MM.1S (cell line): ENCODE data around the gene EPHB1.

ENCODE experiments used
- DNase-seq: peaks from one replicate; pipeline ENCODE4 v3.0.0-alpha.2; 2015
- H2AFZ ChIP-seq: fragments of 300-600 bp; sonication (generic); 2 replicates; pipeline ENCODE4 v1.6.0; 2016; ENCODE audit warnings: antibody characterized with exemption, low read length
- H3F3A ChIP-seq: fragments of 300-600 bp; sonication (generic); 2 replicates; pipeline ENCODE4 v1.6.1; 2016; ENCODE audit warnings: mild to moderate bottlenecking, antibody characterized with exemption, low read length, moderate library complexity, mixed read lengths; ENCODE audit not compliant: insufficient read depth
- H3K27ac ChIP-seq: fragments of 300-600 bp; sonication (generic); 2 replicates; pipeline ENCODE4 v1.5.1; 2016; ENCODE audit warnings: mild to moderate bottlenecking, low read length
- H3K27me3 ChIP-seq: fragments of 300-600 bp; sonication (generic); replicated peaks from 2 replicates; pipeline ENCODE4 v1.6.0; 2016; ENCODE audit warnings: low read length; ENCODE audit not compliant: insufficient read depth
- H3K36me3 ChIP-seq: fragments of 300-600 bp; sonication (generic); replicated peaks from 2 replicates; pipeline ENCODE4 v1.6.1; 2016; ENCODE audit warnings: mild to moderate bottlenecking, low read length, mixed read lengths; ENCODE audit not compliant: insufficient read depth
- H3K4me1 ChIP-seq: fragments of 300-600 bp; sonication (generic); 2 replicates; pipeline ENCODE4 v1.6.1; 2016; ENCODE audit warnings: low read length, mixed read lengths
- H3K4me2 ChIP-seq: fragments of 300-600 bp; sonication (generic); 2 replicates; pipeline ENCODE4 v1.6.0; 2016; ENCODE audit warnings: low read depth, low read length
- H3K4me3 ChIP-seq: fragments of 300-600 bp; sonication (generic); 2 replicates; pipeline ENCODE4 v1.5.1; 2016; ENCODE audit warnings: low read length, mixed read lengths
- H3K79me2 ChIP-seq: fragments of 300-600 bp; sonication (generic); 2 replicates; pipeline ENCODE4 v1.6.1; 2016; ENCODE audit warnings: mixed run types, low read length, mixed read lengths
- H3K9ac ChIP-seq: fragments of 300-600 bp; sonication (generic); 2 replicates; pipeline ENCODE4 v1.6.1; 2016; ENCODE audit warnings: low read length, mixed read lengths
- H3K9me2 ChIP-seq: fragments of 300-600 bp; sonication (generic); replicated peaks from 2 replicates; pipeline ENCODE4 v1.6.1; 2016; ENCODE audit warnings: mild to moderate bottlenecking, low read length, mixed read lengths; ENCODE audit not compliant: insufficient read depth
- H3K9me3 ChIP-seq: fragments of 300-600 bp; sonication (generic); replicated peaks from 2 replicates; pipeline ENCODE4 v1.6.1; 2016; ENCODE audit warnings: mild to moderate bottlenecking, low read length, mixed read lengths; ENCODE audit not compliant: insufficient read depth
- H4K20me1 ChIP-seq: fragments of 300-600 bp; sonication (generic); 2 replicates; pipeline ENCODE4 v1.6.1; 2016; ENCODE audit warnings: mild to moderate bottlenecking, low read length, moderate library complexity, mixed read lengths; ENCODE audit not compliant: insufficient read depth
- EZH2 ChIP-seq: fragments of 300-600 bp; sonication (generic); optimal IDR thresholded peaks from 2 replicates; pipeline ENCODE3; 2017; ENCODE audit warnings: low read depth, mild to moderate bottlenecking, antibody characterized with exemption, low read length, mixed read lengths
- EZH2phosphoT487 ChIP-seq: fragments of 300-600 bp; sonication (generic); IDR thresholded peaks from 2 replicates; pipeline ENCODE4 v1.6.1; 2018; ENCODE audit warnings: antibody characterized with exemption, low read length
- TF ChIP-seq, protein P1 (sequence below): fragments of 300-600 bp; sonication (generic); IDR thresholded peaks from 2 replicates; pipeline ENCODE4 v1.5.1; 2016; ENCODE audit warnings: antibody characterized with exemption, low read length, mixed read lengths

The EPHB1 gene

DNA sequence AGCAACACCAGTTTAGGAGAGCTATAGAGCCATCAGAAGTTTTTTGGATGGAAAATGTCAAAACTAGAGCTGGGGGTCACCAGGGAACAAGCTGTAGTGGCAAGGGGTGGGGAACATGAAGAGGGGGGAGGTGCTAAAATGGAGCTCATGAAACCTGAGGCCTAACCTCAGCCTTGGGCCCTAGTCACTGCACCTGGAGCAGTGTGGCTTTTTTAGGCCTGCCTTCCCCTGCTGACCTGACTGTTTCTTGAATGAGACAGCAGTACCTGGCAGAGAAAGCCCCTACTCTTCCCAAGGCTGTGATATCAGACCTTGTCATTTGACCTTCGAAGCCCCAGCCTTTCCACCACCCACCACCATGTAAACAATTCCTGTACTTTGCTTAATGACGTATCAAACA, 383.5 kb downstream of the EPHB1 start:
- Histone ChIP-seq H2AFZ (no peak overlapping the region), H3K9me2 (no peaks in the 10 kb centered on the region), H3K27me3 (no peaks in the 10 kb centered on the region), H3K4me3 (no peak overlapping the region), H3K27ac (no peak overlapping the region), H4K20me1 (no peaks in the 10 kb centered on the region), H3K36me3 (no peaks in the 10 kb centered on the region), H3K79me2 (no peaks in the 10 kb centered on the region), H3K9me3 (no peaks in the 10 kb centered on the region), H3F3A (no peaks in the 10 kb centered on the region), H3K4me1 (no peaks in the 10 kb centered on the region), H3K4me2 (no peak overlapping the region), H3K9ac (no peak overlapping the region)
- DNase-seq, result peak; percentile 71
- TF ChIP-seq, protein P1, sequence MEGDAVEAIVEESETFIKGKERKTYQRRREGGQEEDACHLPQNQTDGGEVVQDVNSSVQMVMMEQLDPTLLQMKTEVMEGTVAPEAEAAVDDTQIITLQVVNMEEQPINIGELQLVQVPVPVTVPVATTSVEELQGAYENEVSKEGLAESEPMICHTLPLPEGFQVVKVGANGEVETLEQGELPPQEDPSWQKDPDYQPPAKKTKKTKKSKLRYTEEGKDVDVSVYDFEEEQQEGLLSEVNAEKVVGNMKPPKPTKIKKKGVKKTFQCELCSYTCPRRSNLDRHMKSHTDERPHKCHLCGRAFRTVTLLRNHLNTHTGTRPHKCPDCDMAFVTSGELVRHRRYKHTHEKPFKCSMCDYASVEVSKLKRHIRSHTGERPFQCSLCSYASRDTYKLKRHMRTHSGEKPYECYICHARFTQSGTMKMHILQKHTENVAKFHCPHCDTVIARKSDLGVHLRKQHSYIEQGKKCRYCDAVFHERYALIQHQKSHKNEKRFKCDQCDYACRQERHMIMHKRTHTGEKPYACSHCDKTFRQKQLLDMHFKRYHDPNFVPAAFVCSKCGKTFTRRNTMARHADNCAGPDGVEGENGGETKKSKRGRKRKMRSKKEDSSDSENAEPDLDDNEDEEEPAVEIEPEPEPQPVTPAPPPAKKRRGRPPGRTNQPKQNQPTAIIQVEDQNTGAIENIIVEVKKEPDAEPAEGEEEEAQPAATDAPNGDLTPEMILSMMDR, result no peak
- TF ChIP-seq EZH2phosphoT487 (no peak), EZH2 (no peak)

DNA sequence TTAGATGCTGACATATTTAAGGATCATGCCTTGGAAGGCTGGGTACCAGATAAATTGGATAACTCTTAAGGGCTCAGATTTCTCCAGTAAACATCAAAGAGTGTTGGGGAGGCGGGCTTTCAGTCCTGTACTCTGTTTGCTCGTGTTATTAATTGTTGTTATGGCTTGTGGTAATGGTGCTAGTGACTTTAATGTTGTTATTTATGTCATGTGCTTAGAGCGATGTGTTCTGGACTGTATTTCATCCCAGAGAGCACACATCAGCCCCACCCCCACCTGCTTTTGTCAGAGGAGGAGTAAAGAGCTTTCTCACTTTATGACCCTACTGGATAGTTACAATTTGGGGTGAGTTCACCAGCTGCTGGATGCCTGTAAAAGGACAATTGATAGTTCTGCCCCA, 386.3 kb downstream of the EPHB1 start:
- no peaks in the 10 kb centered on the region for H3K27me3 ChIP-seq
- no peaks in the 10 kb centered on the region for H3F3A ChIP-seq
- H3K4me3 ChIP-seq, result no peak overlapping the region
- DNase-seq, result no peak
- no peaks in the 10 kb centered on the region for H3K9me2 ChIP-seq
- H3K9me3 ChIP-seq, result no peaks in the 10 kb centered on the region
- H2AFZ ChIP-seq, result no peak overlapping the region
- H3K4me2 ChIP-seq, result no peak overlapping the region
- H3K4me1 ChIP-seq, result no peaks in the 10 kb centered on the region
- no peaks in the 10 kb centered on the region for H4K20me1 ChIP-seq
- no peaks in the 10 kb centered on the region for H3K79me2 ChIP-seq
- H3K36me3 ChIP-seq, result no peaks in the 10 kb centered on the region
- TF ChIP-seq EZH2phosphoT487, result no peak
- TF ChIP-seq, protein P1, result no peak
- TF ChIP-seq EZH2, result no peak
- H3K9ac ChIP-seq, result no peak overlapping the region
- H3K27ac ChIP-seq, result no peak overlapping the region

DNA sequence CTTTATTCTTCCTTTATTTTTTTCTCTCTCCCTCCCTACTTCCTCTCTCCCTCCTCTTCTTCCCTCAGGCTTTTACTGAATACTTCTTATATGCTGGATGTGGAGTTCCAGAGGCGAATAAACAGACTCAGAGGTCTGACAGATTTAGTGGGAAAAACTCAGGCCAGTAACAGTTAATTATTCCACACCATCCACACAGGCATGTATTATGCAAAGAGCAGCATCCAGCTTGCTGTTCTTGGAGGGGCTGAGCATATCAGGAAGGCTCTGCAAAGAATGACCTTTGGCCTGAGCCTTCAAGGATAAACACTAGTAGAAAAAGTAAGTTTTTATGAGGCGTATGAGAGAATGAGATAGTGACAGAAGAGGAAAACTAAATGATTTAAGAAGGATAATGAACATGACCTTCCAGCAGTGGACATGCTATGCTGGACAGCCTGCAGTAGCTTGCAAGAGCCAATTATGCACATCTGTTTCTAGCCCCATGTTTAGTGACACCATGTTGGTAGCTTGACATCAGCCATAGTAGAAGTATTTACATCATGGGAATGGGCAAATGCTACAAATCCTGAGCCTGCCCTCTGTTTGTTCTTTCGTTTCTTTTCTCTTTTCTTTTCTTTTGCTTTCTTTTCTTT, 387.4 kb downstream of the EPHB1 start:
- Histone ChIP-seq H4K20me1 (no peaks in the 10 kb centered on the region), H3K79me2 (no peaks in the 10 kb centered on the region), H3K4me1 (no peaks in the 10 kb centered on the region), H3K4me2 (no peak overlapping the region), H3K4me3 (no peak overlapping the region), H3F3A (no peaks in the 10 kb centered on the region), H3K9ac (no peak overlapping the region), H3K9me2 (no peaks in the 10 kb centered on the region), H3K27me3 (no peaks in the 10 kb centered on the region), H3K9me3 (no peaks in the 10 kb centered on the region), H2AFZ (no peak overlapping the region), H3K27ac (no peak overlapping the region), H3K36me3 (no peaks in the 10 kb centered on the region)
- TF ChIP-seq EZH2phosphoT487 (no peak), EZH2 (no peak)
- TF ChIP-seq, protein P1, result no peak
- no peak for DNase-seq
